HepG2 (cell line): ENCODE measurements around the gene KATNAL1. TPM values are rescaled to one million over a fixed set of nuclear protein-coding genes. Genes with fewer than 3 reads are reported as not detected.
A peak's percentile ranks its signal among the peaks of the same experiment; 100 is the strongest.

Experiments used
- ERF ChIP-seq: IDR thresholded peaks from 2 replicates; pipeline ENCODE4 v1.6.1; 2018; ENCODE audit warnings: missing biosample characterization, missing genetic modification reagents
- FOSL2 ChIP-seq: sonication (generic); formaldehyde crosslinking; IDR thresholded peaks from 2 replicates; pipeline ENCODE4 v1.4.0; 2020; ENCODE audit warnings: missing genetic modification reagents
- GABPA ChIP-seq, 2 experiments: IDR thresholded peaks; 2 replicates each; pipeline ENCODE4 v1.6.1; 2011 to 2016; ENCODE audit warnings: low read depth in 2 of 2, low read length in 1 of 2, missing biosample characterization in 1 of 2, missing genetic modification characterization in 1 of 2
- IRX3 ChIP-seq: sonication (generic); formaldehyde crosslinking; IDR thresholded peaks from 2 replicates; pipeline ENCODE4 v1.8.1; 2023; ENCODE audit warnings: mild to moderate bottlenecking, low read depth, missing genetic modification reagents, borderline replicate concordance
- REPIN1 ChIP-seq: sonication (generic); formaldehyde crosslinking; IDR thresholded peaks from 2 replicates; pipeline ENCODE4 v1.8.0; 2022; ENCODE audit warnings: missing genetic modification reagents, low read depth, mild to moderate bottlenecking, borderline replicate concordance
- SOX6 ChIP-seq, 2 experiments: fragments of 450-650 bp in 1 of 2; sonication (generic) in 1 of 2; formaldehyde crosslinking in 1 of 2; IDR thresholded peaks; 2 replicates each; pipeline versions ENCODE4 v1.4.0 to v1.6.1; 2017 to 2020; ENCODE audit warnings: antibody characterized with exemption in 1 of 2, mild to moderate bottlenecking in 1 of 2, missing genetic modification reagents in 1 of 2
- ZFP1 ChIP-seq: IDR thresholded peaks from 2 replicates; pipeline ENCODE4 v1.6.1; 2016
- ZNF10 ChIP-seq: sonication (generic); formaldehyde crosslinking; IDR thresholded peaks from 2 replicates; pipeline ENCODE4 v1.4.0; 2020; ENCODE audit warnings: mild to moderate bottlenecking, low read depth, missing genetic modification reagents, borderline replicate concordance
- ZNF30 ChIP-seq: sonication (generic); formaldehyde crosslinking; IDR thresholded peaks from 2 replicates; pipeline ENCODE4 v1.5.0; 2020; ENCODE audit warnings: mild to moderate bottlenecking, missing genetic modification reagents
- ZNF589 ChIP-seq: sonication (generic); formaldehyde crosslinking; conservative IDR thresholded peaks from 2 replicates; pipeline ENCODE4 v1.8.0; 2022; ENCODE audit warnings: mild to moderate bottlenecking, moderate library complexity, missing genetic modification reagents
- ZNF768 ChIP-seq: sonication (generic); formaldehyde crosslinking; IDR thresholded peaks from 2 replicates; pipeline ENCODE4 v1.4.0; 2020; ENCODE audit warnings: missing genetic modification reagents
- ZNF773 ChIP-seq: sonication (generic); formaldehyde crosslinking; IDR thresholded peaks from 2 replicates; pipeline ENCODE4 v1.4.0; 2020; ENCODE audit warnings: missing genetic modification reagents, borderline replicate concordance
- ZSCAN31 ChIP-seq: sonication (generic); formaldehyde crosslinking; IDR thresholded peaks from 2 replicates; pipeline ENCODE4 v1.5.0; 2020; ENCODE audit warnings: low read depth, mild to moderate bottlenecking, missing genetic modification reagents
- polyA plus RNA-seq, 8 experiments: library from polyadenylated mRNA; depleted of rRNA in 3 of 8; stranded (reverse) in 7 of 8; unstranded in 1 of 8; fragments of >200 nt; fragmentation: Illumina TruSeq in 4 of 8; extraction: Trizol in 4 of 8; gene quantifications; 2 replicates each; pipeline versions ENCODE4 v1.2.1 to v1.2.3, GENCODE V29; 2011 to 2016; ENCODE audit warnings: low read depth in 4 of 8, missing spikeins in 1 of 8, mixed read lengths in 1 of 8; ENCODE audit not compliant: insufficient read depth in 1 of 8
- total RNA-seq, 5 experiments: library from RNA; depleted of rRNA; stranded (reverse); fragments of >200 nt; fragmentation: Illumina TruSeq; extraction: Trizol; gene quantifications; 2 replicates each; pipeline ENCODE4 v1.2.3, GENCODE V29; 2016; ENCODE audit warnings: low read depth in 1 of 5
- TF ChIP-seq, protein P1 (sequence below): sonication (generic); formaldehyde crosslinking; IDR thresholded peaks from 2 replicates; pipeline ENCODE4 v1.9.0; 2021; ENCODE audit warnings: mild to moderate bottlenecking, missing genetic modification reagents
- TF ChIP-seq, protein P2 (sequence below): sonication (generic); formaldehyde crosslinking; IDR thresholded peaks from 2 replicates; pipeline ENCODE4 v1.5.0; 2020; ENCODE audit warnings: mild to moderate bottlenecking, missing genetic modification reagents, borderline replicate concordance
- TF ChIP-seq, protein P3 (sequence below): sonication (generic); formaldehyde crosslinking; conservative IDR thresholded peaks from 2 replicates; pipeline ENCODE4 v1.4.0; 2020; ENCODE audit warnings: mild to moderate bottlenecking, missing genetic modification reagents, moderate library complexity

The KATNAL1 gene
- total and polyA plus RNA-seq, 2 of the 13 experiments (the other 11 are each of a cell fraction or from before 2014, with no cell fraction given): 3.2 to 11.8 TPM

DNA sequence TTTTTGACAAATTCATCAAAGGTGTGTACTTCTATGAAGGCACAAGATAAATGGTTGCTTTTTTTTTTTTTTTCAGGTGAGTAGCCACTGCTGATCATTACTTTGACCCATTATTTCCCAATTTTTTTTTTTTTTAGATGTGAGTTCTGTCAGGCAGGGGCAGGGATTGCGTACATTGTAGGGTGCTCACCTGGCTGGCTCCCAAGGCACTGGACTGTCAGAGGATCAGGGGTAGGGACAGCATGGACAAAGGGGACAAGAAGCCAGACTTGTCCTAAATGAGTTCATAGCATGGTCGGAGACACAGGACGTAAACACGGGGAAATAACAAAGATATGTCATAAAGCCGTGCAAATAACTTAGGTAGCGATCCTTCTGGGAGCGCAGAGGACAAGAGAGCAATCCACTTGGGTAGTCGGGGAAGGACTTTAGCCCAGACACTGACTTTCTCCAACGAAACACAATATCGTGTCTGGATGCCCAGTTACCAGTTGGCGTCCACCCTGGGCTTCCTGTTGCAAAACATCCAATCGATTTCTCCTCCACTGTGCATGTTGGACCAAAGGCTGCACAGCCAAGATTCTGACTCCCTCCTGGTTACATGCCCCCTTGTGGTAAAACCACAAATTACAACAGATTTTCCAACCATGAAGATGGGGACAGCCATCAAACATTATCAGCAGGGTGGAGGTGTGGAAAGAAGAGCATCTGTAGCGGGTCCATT, 27.5 kb upstream of the KATNAL1 start (continued):
- TF ChIP-seq, protein P1, sequence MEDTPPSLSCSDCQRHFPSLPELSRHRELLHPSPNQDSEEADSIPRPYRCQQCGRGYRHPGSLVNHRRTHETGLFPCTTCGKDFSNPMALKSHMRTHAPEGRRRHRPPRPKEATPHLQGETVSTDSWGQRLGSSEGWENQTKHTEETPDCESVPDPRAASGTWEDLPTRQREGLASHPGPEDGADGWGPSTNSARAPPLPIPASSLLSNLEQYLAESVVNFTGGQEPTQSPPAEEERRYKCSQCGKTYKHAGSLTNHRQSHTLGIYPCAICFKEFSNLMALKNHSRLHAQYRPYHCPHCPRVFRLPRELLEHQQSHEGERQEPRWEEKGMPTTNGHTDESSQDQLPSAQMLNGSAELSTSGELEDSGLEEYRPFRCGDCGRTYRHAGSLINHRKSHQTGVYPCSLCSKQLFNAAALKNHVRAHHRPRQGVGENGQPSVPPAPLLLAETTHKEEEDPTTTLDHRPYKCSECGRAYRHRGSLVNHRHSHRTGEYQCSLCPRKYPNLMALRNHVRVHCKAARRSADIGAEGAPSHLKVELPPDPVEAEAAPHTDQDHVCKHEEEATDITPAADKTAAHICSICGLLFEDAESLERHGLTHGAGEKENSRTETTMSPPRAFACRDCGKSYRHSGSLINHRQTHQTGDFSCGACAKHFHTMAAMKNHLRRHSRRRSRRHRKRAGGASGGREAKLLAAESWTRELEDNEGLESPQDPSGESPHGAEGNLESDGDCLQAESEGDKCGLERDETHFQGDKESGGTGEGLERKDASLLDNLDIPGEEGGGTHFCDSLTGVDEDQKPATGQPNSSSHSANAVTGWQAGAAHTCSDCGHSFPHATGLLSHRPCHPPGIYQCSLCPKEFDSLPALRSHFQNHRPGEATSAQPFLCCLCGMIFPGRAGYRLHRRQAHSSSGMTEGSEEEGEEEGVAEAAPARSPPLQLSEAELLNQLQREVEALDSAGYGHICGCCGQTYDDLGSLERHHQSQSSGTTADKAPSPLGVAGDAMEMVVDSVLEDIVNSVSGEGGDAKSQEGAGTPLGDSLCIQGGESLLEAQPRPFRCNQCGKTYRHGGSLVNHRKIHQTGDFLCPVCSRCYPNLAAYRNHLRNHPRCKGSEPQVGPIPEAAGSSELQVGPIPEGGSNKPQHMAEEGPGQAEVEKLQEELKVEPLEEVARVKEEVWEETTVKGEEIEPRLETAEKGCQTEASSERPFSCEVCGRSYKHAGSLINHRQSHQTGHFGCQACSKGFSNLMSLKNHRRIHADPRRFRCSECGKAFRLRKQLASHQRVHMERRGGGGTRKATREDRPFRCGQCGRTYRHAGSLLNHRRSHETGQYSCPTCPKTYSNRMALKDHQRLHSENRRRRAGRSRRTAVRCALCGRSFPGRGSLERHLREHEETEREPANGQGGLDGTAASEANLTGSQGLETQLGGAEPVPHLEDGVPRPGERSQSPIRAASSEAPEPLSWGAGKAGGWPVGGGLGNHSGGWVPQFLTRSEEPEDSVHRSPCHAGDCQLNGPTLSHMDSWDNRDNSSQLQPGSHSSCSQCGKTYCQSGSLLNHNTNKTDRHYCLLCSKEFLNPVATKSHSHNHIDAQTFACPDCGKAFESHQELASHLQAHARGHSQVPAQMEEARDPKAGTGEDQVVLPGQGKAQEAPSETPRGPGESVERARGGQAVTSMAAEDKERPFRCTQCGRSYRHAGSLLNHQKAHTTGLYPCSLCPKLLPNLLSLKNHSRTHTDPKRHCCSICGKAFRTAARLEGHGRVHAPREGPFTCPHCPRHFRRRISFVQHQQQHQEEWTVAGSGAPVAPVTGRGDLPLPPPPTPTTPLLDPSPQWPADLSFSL: no peak
- TF ChIP-seq ZFP1: no peak
- peak; percentile 63; the same call in 1 of the 2 replicates for TF ChIP-seq ZNF768 (CRISPR knock-in tag)
- TF ChIP-seq SOX6 (IDR thresholded peaks at IDR 0.05): no peak
- peak; percentile 66 for TF ChIP-seq SOX6 (CRISPR knock-in tag; IDR thresholded peaks at IDR 0.05)
- TF ChIP-seq ZNF30 (CRISPR knock-in tag): no peak
- TF ChIP-seq ZSCAN31: peak; percentile 56; the same call in 1 of the 2 replicates
- TF ChIP-seq ZNF773: no peak
- no peak for TF ChIP-seq ZNF589 (CRISPR knock-in tag)
- TF ChIP-seq, protein P2, sequence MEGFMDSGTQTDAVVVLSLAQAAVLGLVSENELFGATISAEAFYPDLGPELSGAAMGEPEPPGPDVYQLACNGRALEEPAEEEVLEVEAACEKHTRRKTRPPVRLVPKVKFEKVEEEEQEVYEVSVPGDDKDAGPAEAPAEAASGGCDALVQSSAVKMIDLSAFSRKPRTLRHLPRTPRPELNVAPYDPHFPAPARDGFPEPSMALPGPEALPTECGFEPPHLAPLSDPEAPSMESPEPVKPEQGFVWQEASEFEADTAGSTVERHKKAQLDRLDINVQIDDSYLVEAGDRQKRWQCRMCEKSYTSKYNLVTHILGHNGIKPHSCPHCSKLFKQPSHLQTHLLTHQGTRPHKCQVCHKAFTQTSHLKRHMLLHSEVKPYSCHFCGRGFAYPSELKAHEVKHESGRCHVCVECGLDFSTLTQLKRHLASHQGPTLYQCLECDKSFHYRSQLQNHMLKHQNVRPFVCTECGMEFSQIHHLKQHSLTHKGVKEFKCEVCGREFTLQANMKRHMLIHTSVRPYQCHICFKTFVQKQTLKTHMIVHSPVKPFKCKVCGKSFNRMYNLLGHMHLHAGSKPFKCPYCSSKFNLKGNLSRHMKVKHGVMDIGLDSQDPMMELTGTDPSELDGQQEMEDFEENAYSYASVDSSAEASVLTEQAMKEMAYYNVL: 0 out of 2 replicates have a peak, but pooled peaks have one; percentile 24
- TF ChIP-seq GABPA (IDR thresholded peaks at IDR 0.05; ENCODE audit: low read depth, low read length): no peak
- peak; percentile 54 for TF ChIP-seq GABPA (CRISPR knock-in tag; IDR thresholded peaks at IDR 0.05; ENCODE audit: low read depth)
- TF ChIP-seq, protein P3, sequence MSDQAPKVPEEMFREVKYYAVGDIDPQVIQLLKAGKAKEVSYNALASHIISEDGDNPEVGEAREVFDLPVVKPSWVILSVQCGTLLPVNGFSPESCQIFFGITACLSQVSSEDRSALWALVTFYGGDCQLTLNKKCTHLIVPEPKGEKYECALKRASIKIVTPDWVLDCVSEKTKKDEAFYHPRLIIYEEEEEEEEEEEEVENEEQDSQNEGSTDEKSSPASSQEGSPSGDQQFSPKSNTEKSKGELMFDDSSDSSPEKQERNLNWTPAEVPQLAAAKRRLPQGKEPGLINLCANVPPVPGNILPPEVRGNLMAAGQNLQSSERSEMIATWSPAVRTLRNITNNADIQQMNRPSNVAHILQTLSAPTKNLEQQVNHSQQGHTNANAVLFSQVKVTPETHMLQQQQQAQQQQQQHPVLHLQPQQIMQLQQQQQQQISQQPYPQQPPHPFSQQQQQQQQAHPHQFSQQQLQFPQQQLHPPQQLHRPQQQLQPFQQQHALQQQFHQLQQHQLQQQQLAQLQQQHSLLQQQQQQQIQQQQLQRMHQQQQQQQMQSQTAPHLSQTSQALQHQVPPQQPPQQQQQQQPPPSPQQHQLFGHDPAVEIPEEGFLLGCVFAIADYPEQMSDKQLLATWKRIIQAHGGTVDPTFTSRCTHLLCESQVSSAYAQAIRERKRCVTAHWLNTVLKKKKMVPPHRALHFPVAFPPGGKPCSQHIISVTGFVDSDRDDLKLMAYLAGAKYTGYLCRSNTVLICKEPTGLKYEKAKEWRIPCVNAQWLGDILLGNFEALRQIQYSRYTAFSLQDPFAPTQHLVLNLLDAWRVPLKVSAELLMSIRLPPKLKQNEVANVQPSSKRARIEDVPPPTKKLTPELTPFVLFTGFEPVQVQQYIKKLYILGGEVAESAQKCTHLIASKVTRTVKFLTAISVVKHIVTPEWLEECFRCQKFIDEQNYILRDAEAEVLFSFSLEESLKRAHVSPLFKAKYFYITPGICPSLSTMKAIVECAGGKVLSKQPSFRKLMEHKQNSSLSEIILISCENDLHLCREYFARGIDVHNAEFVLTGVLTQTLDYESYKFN (CRISPR knock-in tag): peak; percentile 66
- 0 out of 2 replicates have a peak, but pooled peaks have one; percentile 38 for TF ChIP-seq ERF (CRISPR knock-in tag)
- peak; percentile 58 for TF ChIP-seq FOSL2 (CRISPR knock-in tag)
- 0 out of 2 replicates have a peak, but pooled peaks have one; percentile 29 for TF ChIP-seq REPIN1 (CRISPR knock-in tag)
- TF ChIP-seq ZNF10 (CRISPR knock-in tag): no peak
- no peak for TF ChIP-seq IRX3 (CRISPR knock-in tag)
